ENCODE results near the gene DICER1. TPM values are rescaled to one million over a fixed set of nuclear protein-coding genes. Genes with fewer than 3 reads are reported as not detected.

The DICER1 gene
- total RNA-seq, 1 donor from 2014 or later: 103 TPM

DNA sequence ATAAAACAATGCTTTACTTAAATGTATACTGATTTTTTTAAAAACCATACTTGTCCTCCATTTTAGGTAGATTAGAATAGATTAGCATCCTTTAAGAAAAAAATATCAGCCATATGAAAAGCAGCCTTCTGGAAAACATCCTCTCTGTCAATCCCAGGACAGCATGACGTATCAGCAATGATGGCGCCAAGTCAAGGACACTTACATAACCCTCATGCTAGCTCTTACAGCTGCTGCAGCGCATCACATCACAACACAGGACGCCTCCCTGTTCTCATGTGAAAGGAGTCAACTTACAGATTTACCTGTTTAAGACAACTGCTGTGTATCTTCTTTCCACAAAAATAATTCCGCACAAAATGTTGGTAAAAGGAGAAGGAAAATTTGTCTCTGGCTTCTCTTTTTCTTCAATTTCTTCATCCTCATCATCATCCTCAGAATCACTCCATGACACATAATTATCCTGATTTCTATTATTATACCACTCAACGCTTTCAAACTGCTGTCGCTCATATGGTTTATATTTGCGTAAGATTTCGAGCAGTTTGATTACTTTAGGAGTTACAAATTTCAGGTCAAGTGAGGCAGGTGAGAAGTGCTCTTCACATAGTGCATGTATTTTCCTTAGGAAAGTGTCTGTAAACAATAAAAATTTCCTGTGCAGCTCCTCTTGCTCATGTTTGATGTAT, 33.3 kb downstream of the DICER1 start:
- no peaks in the 10 kb centered on the region for H3K9me3 ChIP-seq (ENCODE audit: insufficient read depth, low read depth, low read length)
- no peaks in the 10 kb centered on the region for H3K27me3 ChIP-seq (ENCODE audit: insufficient read depth, low read length)
- Mint-ChIP-seq H3K36me3 (ENCODE audit: low read depth, unreplicated experiment) (peaks cover 7% of the 10 kb centered on the region), H3K4me1 (ENCODE audit: low read depth, unreplicated experiment) (peaks cover 21% of the 10 kb centered on the region), H3K27me3 (ENCODE audit: low read depth, unreplicated experiment) (no peaks in the 10 kb centered on the region), H3K9me3 (ENCODE audit: unreplicated experiment) (no peaks in the 10 kb centered on the region), H3K4me3 (ENCODE audit: unreplicated experiment) (no peak overlapping the region), H3K27ac (ENCODE audit: unreplicated experiment) (no peak overlapping the region)
- FAIRE-seq: no peak
- no peak for DNase-seq (ENCODE audit: low read depth)
- H3K4me1 ChIP-seq (ENCODE audit: insufficient read depth, low read length): no peaks in the 10 kb centered on the region
- peaks cover 9% of the 10 kb centered on the region for H3K36me3 ChIP-seq (ENCODE audit: insufficient read depth, low read length)
- H3K27ac ChIP-seq (ENCODE audit: low read depth, low read length): no peak overlapping the region
- H3K4me3 ChIP-seq (ENCODE audit: insufficient read depth, low read depth, low read length): no peak overlapping the region
- no peak overlapping the region for H2AFZ ChIP-seq (ENCODE audit: low read depth, low read length)
- H3K79me2 ChIP-seq (ENCODE audit: insufficient read depth, low read length): peaks cover 14% of the 10 kb centered on the region
- no peak overlapping the region for H3K9ac ChIP-seq (ENCODE audit: low read length)
- no peak for TF ChIP-seq EZH2 (IDR thresholded peaks at IDR 0.05; ENCODE audit: insufficient read depth, low read length)
- TF ChIP-seq, protein P1, sequence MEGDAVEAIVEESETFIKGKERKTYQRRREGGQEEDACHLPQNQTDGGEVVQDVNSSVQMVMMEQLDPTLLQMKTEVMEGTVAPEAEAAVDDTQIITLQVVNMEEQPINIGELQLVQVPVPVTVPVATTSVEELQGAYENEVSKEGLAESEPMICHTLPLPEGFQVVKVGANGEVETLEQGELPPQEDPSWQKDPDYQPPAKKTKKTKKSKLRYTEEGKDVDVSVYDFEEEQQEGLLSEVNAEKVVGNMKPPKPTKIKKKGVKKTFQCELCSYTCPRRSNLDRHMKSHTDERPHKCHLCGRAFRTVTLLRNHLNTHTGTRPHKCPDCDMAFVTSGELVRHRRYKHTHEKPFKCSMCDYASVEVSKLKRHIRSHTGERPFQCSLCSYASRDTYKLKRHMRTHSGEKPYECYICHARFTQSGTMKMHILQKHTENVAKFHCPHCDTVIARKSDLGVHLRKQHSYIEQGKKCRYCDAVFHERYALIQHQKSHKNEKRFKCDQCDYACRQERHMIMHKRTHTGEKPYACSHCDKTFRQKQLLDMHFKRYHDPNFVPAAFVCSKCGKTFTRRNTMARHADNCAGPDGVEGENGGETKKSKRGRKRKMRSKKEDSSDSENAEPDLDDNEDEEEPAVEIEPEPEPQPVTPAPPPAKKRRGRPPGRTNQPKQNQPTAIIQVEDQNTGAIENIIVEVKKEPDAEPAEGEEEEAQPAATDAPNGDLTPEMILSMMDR (IDR thresholded peaks at IDR 0.05; ENCODE audit: insufficient read depth, low read depth, low read length): no peak
- no peak overlapping the region for H3K4me2 ChIP-seq (ENCODE audit: low read length)
- H4K20me1 ChIP-seq (ENCODE audit: insufficient read depth, low read length): peaks cover 11% of the 10 kb centered on the region

DNA sequence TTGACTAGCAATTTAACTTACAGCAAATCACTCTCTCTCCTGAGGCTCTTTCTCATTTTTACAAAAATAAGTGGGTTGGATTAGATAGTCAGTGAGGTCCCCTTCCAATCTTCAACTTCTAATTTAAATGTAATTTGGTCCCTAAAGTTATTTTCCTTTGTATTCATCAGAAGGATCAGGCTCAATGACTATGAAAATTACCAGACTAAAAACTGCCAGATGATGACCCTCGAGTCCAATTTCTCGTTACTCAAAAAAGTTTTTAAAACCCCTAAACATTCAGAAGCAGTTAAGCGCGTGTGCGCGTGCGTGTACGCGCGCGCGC, 34.7 kb downstream of the DICER1 start:
- TF ChIP-seq, protein P1 (IDR thresholded peaks at IDR 0.05; ENCODE audit: insufficient read depth, low read depth, low read length): no peak
- TF ChIP-seq EZH2 (IDR thresholded peaks at IDR 0.05; ENCODE audit: insufficient read depth, low read length): no peak
- H3K27ac Mint-ChIP-seq (ENCODE audit: unreplicated experiment): no peak overlapping the region
- no peak for FAIRE-seq

DNA sequence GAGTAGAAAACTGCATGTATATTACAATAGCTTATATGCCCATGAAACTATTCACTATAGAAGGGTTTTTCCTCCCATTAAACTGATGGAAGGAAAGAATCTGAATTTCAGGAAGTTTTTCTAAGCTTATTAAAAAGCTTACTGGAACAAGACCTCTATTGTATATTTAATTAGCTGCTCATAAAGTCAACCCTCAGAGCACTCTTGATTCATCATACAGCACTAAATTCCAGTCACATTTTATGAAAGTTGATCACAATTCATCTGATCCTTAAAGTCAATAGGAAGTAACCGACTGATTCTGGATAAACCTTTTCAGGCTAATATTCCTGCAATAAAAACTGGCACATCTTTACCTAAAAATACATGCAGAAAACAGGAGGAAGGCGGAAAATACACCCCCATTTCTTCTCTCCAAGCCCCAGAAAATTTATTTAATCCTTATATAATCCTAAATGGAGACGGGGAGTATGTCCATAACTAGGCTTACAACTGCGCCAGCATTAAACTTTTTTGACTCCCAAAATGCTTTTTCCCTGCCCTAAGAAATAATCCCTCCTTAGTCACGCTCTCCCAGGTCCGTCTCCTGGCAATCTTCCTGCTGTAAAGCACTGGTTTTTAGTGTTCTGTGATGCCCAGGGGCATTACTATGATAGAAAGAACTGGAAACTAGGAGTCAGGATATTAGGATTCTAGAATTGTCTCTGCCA, 35.3 kb downstream of the DICER1 start:
- H3K36me3 ChIP-seq (ENCODE audit: insufficient read depth, low read length): peaks cover 9% of the 10 kb centered on the region
- H3K27ac Mint-ChIP-seq (ENCODE audit: unreplicated experiment): no peak overlapping the region

More for the DNA sequence above, 34.7 kb downstream of the DICER1 start:
- no peak overlapping the region for H3K4me2 ChIP-seq (ENCODE audit: low read length)
- H4K20me1 ChIP-seq (ENCODE audit: insufficient read depth, low read length): peaks cover 10% of the 10 kb centered on the region
- H3K9me3 ChIP-seq (ENCODE audit: insufficient read depth, low read depth, low read length): no peaks in the 10 kb centered on the region
- H3K27me3 ChIP-seq (ENCODE audit: insufficient read depth, low read length): no peaks in the 10 kb centered on the region
- no peak for DNase-seq (ENCODE audit: low read depth)
- Mint-ChIP-seq H3K9me3 (ENCODE audit: unreplicated experiment) (no peaks in the 10 kb centered on the region), H3K36me3 (ENCODE audit: low read depth, unreplicated experiment) (peaks cover 7% of the 10 kb centered on the region), H3K27me3 (ENCODE audit: low read depth, unreplicated experiment) (no peaks in the 10 kb centered on the region), H3K4me3 (ENCODE audit: unreplicated experiment) (no peak overlapping the region), H3K4me1 (ENCODE audit: low read depth, unreplicated experiment) (peaks cover 19% of the 10 kb centered on the region)
- H3K4me1 ChIP-seq (ENCODE audit: insufficient read depth, low read length): no peaks in the 10 kb centered on the region
- H3K36me3 ChIP-seq (ENCODE audit: insufficient read depth, low read length): peaks cover 9% of the 10 kb centered on the region
- no peak overlapping the region for H3K9ac ChIP-seq (ENCODE audit: low read length)
- H3K79me2 ChIP-seq (ENCODE audit: insufficient read depth, low read length): peaks cover 15% of the 10 kb centered on the region
- H3K4me3 ChIP-seq (ENCODE audit: insufficient read depth, low read depth, low read length): no peak overlapping the region
- H2AFZ ChIP-seq (ENCODE audit: low read depth, low read length): no peak overlapping the region
- no peak overlapping the region for H3K27ac ChIP-seq (ENCODE audit: low read depth, low read length)

More for the DNA sequence above, 35.3 kb downstream of the DICER1 start:
- Histone ChIP-seq H3K79me2 (ENCODE audit: insufficient read depth, low read length) (peaks cover 15% of the 10 kb centered on the region), H3K9me3 (ENCODE audit: insufficient read depth, low read depth, low read length) (no peaks in the 10 kb centered on the region), H4K20me1 (ENCODE audit: insufficient read depth, low read length) (peaks cover 10% of the 10 kb centered on the region), H3K4me2 (ENCODE audit: low read length) (no peak overlapping the region), H3K27ac (ENCODE audit: low read depth, low read length) (no peak overlapping the region), H3K4me1 (ENCODE audit: insufficient read depth, low read length) (no peaks in the 10 kb centered on the region), H3K4me3 (ENCODE audit: insufficient read depth, low read depth, low read length) (no peak overlapping the region), H3K27me3 (ENCODE audit: insufficient read depth, low read length) (no peaks in the 10 kb centered on the region), H3K9ac (ENCODE audit: low read length) (no peak overlapping the region), H2AFZ (ENCODE audit: low read depth, low read length) (no peak overlapping the region)
- FAIRE-seq (no peak), DNase-seq (ENCODE audit: low read depth) (no peak)
- Mint-ChIP-seq H3K4me1 (ENCODE audit: low read depth, unreplicated experiment) (peaks cover 19% of the 10 kb centered on the region), H3K4me3 (ENCODE audit: unreplicated experiment) (no peak overlapping the region), H3K9me3 (ENCODE audit: unreplicated experiment) (no peaks in the 10 kb centered on the region), H3K27me3 (ENCODE audit: low read depth, unreplicated experiment) (no peaks in the 10 kb centered on the region), H3K36me3 (ENCODE audit: low read depth, unreplicated experiment) (peaks cover 7% of the 10 kb centered on the region)
- TF ChIP-seq EZH2 (IDR thresholded peaks at IDR 0.05; ENCODE audit: insufficient read depth, low read length): no peak
- TF ChIP-seq, protein P1 (IDR thresholded peaks at IDR 0.05; ENCODE audit: insufficient read depth, low read depth, low read length): no peak

Measured in astrocyte (in vitro differentiated cells and primary cell).